MCF 10A (cell line): ENCODE results near the gene ANKRD34A. TPM values are rescaled to one million over a fixed set of nuclear protein-coding genes. Genes with fewer than 3 reads are reported as not detected.

Experiments used
- BruUV-seq: library from RNA; stranded (reverse); fragments of 400-500 nt; replicated peaks from 2 replicates; lab custom pipeline; 2021; lab: Mats Ljungman, UMichigan
- CTCF ChIA-PET: fragments of 300-600 bp; sonication (Branson Sonifier 250); formaldehyde crosslinking; extraction: SDS; loops from one replicate; lab custom pipeline; 2021; ENCODE audit warnings: antibody characterized with exemption, inconsistent platforms; lab: Yijun Ruan, JAX
- POLR2A ChIA-PET: fragments of 300-600, 350-650 bp; sonication (Branson Sonifier 250); formaldehyde crosslinking; extraction: SDS; loops from one replicate; lab custom pipeline; 2020; ENCODE audit warnings: antibody characterized with exemption, inconsistent platforms; lab: Yijun Ruan, JAX
- DNase-seq: peaks from one replicate; pipeline ENCODE4 v3.0.0-alpha.2; 2018; ENCODE audit not compliant: unreplicated experiment
- H3K27ac Mint-ChIP-seq: one replicate; pipeline ENCODE4 v1.8.0; 2022; ENCODE audit warnings: mild to moderate bottlenecking, low read depth, mixed read lengths; ENCODE audit not compliant: unreplicated experiment
- H3K27me3 Mint-ChIP-seq: one replicate; pipeline ENCODE4 v1.8.0; 2022; ENCODE audit warnings: mixed read lengths; ENCODE audit not compliant: insufficient read depth, unreplicated experiment
- H3K36me3 Mint-ChIP-seq: one replicate; pipeline ENCODE4 v1.8.0; 2022; ENCODE audit warnings: mild to moderate bottlenecking, moderate library complexity, mixed read lengths; ENCODE audit not compliant: insufficient read depth, unreplicated experiment
- H3K4me1 Mint-ChIP-seq: one replicate; pipeline ENCODE4 v1.8.0; 2022; ENCODE audit warnings: mixed read lengths; ENCODE audit not compliant: insufficient read depth, unreplicated experiment
- H3K4me3 Mint-ChIP-seq: one replicate; pipeline ENCODE4 v1.8.0; 2022; ENCODE audit warnings: mild to moderate bottlenecking, moderate library complexity, mixed read lengths; ENCODE audit not compliant: unreplicated experiment
- H3K9me3 Mint-ChIP-seq: one replicate; pipeline ENCODE4 v1.8.0; 2022; ENCODE audit warnings: mixed read lengths; ENCODE audit not compliant: unreplicated experiment
- intact Hi-C: fragments of 100-400 bp; cut with micrococcal nuclease; formaldehyde crosslinking; loops from 2 replicates; pipeline ENCODE4 v1.14.1; 2022
- total RNA-seq: library from RNA; stranded (reverse); gene quantifications from 2 replicates; pipeline ENCODE4 v1.2.3, GENCODE V29; 2022
- TF ChIP-seq, protein P1 (sequence below): fragments of 200-600 bp; IDR thresholded peaks from one replicate; pipeline ENCODE4 v1.8.0; 2022; ENCODE audit warnings: antibody characterized with exemption, mild to moderate bottlenecking; ENCODE audit not compliant: unreplicated experiment

Gene ANKRD34A
- total RNA-seq, 1 experiment from 2014 or later: 2.6 TPM

DNA sequence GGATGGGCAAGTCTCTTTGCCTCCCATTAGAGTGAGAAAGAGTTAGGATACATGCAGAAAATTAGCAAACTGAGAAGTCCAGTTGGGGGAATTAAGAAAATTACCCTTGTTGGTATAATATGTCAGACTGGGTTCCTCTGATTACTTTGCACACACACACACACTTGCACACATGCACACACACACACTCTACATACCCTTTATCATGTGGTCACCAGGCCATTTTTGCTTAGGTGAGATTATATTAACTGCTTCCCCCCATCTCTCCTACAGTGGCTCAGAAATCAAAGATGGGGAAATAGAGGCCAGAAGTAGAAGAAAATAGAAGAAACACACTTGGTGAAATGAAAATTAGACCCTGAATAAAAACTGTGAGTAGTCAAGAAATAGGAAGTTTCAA is 5.6 kb downstream of the ANKRD34A start:
- Mint-ChIP-seq H3K27ac (no peak overlapping the region), H3K27me3 (no peaks in the 10 kb centered on the region), H3K36me3 (peaks cover 5% of the 10 kb centered on the region), H3K4me1 (peaks cover 75% of the 10 kb centered on the region), H3K4me3 (no peak overlapping the region), H3K9me3 (no peaks in the 10 kb centered on the region)
- intact Hi-C loops: loop anchor here (1.0 kb wide), 1 partner anchor 67 kb away; no protein-coding TSS in a partner anchor
- TF ChIP-seq, protein P1, sequence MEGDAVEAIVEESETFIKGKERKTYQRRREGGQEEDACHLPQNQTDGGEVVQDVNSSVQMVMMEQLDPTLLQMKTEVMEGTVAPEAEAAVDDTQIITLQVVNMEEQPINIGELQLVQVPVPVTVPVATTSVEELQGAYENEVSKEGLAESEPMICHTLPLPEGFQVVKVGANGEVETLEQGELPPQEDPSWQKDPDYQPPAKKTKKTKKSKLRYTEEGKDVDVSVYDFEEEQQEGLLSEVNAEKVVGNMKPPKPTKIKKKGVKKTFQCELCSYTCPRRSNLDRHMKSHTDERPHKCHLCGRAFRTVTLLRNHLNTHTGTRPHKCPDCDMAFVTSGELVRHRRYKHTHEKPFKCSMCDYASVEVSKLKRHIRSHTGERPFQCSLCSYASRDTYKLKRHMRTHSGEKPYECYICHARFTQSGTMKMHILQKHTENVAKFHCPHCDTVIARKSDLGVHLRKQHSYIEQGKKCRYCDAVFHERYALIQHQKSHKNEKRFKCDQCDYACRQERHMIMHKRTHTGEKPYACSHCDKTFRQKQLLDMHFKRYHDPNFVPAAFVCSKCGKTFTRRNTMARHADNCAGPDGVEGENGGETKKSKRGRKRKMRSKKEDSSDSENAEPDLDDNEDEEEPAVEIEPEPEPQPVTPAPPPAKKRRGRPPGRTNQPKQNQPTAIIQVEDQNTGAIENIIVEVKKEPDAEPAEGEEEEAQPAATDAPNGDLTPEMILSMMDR: no peak
- ChIA-PET POLR2A (interaction anchor here (0.9 to 7.0 kb wide), 20 partner anchors 7 to 134 kb away, joined by 3 to 136 read pairs (median 21); partner anchors contain the start of genes ANKRD34A, ANKRD35, ITGA10 and PEX11B), CTCF (interaction anchor here (0.9 to 3.8 kb wide), 9 partner anchors 11 to 100 kb away, joined by 3 to 32 read pairs (median 9); partner anchors contain the start of genes ITGA10, PEX11B, PIAS3 and RBM8A)
- no TSS peak for BruUV-seq
- DNase-seq: no peak

DNA sequence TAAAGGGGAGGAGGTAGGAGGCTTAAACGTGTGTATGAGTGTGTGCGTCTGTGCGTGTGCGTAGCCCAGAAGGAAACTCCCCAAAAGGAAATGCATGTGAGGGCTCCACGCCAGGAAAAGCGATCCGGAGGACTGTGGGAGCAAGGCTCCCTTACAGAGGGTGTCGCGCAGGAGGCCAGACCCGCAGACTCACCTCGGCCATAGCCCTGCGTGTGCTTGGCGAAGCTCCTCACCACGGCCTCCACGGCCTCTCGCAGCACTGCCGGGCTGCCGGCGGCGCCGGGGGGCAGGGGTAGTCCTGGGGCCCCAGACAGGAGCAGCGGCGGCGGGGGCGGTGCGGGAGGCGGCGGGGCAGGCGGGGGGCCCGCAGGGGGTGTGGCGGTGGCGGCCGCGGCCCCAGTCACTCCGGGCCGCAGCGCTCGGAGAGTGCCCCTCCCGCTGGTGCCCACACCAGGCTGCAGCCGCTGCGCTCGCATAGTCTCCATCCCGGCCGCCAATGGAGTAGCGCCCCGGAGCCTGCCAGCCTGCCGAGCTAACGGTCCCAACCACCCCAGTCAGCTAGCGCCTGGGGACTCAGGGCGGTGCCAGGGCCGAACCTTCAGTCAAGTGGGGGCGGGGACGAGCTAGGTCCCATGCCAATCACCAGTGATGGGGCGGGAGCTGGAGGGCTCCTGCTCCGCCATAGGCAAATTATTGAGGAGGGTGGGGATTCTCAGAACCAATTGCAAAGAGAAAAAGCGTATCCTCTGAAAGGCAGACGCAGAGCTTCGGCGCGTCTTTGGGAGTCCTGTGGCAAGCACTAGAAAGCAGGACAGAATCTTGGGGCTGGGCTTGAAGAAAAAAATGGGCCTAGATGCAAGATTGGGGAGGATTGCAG is 6.7 kb downstream of the ANKRD34A start, which contains the start of gene LIX1L:
TSS of gene LIX1L (minus strand) at position 575 of the 877 bp plus-strand sequence. CDS start at position 485, 90 bp downstream.
- intact Hi-C loops: loop anchor here (1.0 to 2.0 kb wide), 2 partner anchors 39 to 66 kb away; partner anchors contain the start of gene PEX11B
- Mint-ChIP-seq H3K4me3 (peak within 1 kb of the TSS; percentile 80), H3K27me3 (no peaks in the 10 kb centered on the region), H3K27ac (peak within 1 kb of the TSS; percentile 80), H3K9me3 (no peaks in the 10 kb centered on the region), H3K4me1 (peaks cover 65% of the 10 kb centered on the region), H3K36me3 (peaks cover 5% of the 10 kb centered on the region)
- ChIA-PET CTCF (interaction anchor here (0.5 to 3.8 kb wide), 15 partner anchors 10 to 119 kb away, joined by 3 to 32 read pairs (median 4); partner anchors contain the start of genes ITGA10, PEX11B, PIAS3 and RBM8A), POLR2A (interaction anchor here (0.6 to 7.0 kb wide), 37 partner anchors 8 to 677 kb away, joined by 3 to 136 read pairs (median 5); partner anchors contain the start of genes ANKRD34A, ANKRD35, ITGA10 and PEX11B)
- BruUV-seq: no TSS peak
- peak; percentile 100 for DNase-seq
- TF ChIP-seq, protein P1: no peak

DNA sequence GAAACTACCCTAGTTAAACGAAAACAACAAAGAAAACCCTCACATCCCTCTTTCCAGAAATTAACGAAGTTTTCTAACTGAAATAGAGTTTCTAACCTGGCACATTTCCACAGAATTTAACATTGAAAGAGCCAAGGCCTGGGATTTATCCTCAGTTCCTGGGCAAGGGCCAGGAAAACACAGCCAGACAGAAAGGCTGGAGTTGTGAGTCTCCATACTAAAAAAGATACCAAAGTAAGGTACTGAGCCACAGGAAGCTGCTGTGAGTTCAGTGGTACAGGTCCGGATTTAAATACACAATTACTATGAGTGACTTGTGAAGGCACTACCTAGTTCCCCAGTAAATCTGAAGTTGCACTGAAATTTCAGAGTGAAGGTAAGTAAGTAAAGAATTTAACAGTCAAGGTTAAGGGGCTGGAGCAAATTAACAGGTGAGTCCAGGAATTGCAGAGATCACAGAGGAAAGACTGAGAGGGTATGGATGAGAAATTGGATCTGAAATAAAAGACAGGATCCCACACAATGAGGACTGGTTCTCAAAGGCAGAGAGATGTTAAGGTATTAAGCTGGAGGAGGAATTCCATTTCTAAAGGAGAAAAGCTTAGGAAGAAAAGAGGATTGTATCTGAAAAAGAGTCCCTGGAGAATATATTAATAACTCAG is 7.5 kb downstream of the ANKRD34A start:
- TF ChIP-seq, protein P1: no peak
- H3K4me1 Mint-ChIP-seq: peaks cover 57% of the 10 kb centered on the region
- H3K4me3 Mint-ChIP-seq: peak overlapping the region; percentile 80
- H3K9me3 Mint-ChIP-seq: no peaks in the 10 kb centered on the region
- CTCF ChIA-PET: interaction anchor here (1.1 to 3.8 kb wide), 8 partner anchors 11 to 81 kb away, joined by 3 to 32 read pairs (median 4); partner anchors contain the start of gene ITGA10
- H3K27ac Mint-ChIP-seq: peak overlapping the region; percentile 80
- BruUV-seq: TSS peak; percentile 63
- H3K27me3 Mint-ChIP-seq: no peaks in the 10 kb centered on the region
- peaks cover 11% of the 10 kb centered on the region for H3K36me3 Mint-ChIP-seq
- intact Hi-C loops: loop anchor here (2.0 kb wide), 1 partner anchor 38 kb away; the partner anchor contains the start of gene PEX11B
- POLR2A ChIA-PET: interaction anchor here (0.6 to 7.0 kb wide), 28 partner anchors 8 to 676 kb away, joined by 3 to 136 read pairs (median 10); partner anchors contain the start of genes ANKRD34A, ITGA10, PEX11B and PIAS3
- DNase-seq: peak; percentile 26
